NT2/D1 (cell line): ENCODE results near the gene DIS3L2.
"Not testable (repeated sequence)": the region's sequence is repeated elsewhere in the genome, so short reads cannot be mapped to it uniquely, and the experiment has no call there.

Experiments used
- YY1 ChIP-seq: IDR thresholded peaks from 2 replicates; pipeline ENCODE4 v1.6.1; 2011; ENCODE audit not compliant: insufficient read length, insufficient read depth
- ZNF274 ChIP-seq: IDR thresholded peaks from 2 replicates; pipeline ENCODE4 v1.6.1; 2011; ENCODE audit warnings: mild to moderate bottlenecking, low read depth, low read length

GRCh38 chr2:232331061-232331460 lies 369.5 kb downstream of the DIS3L2 start:
- TF ChIP-seq ZNF274, YY1: not testable (repeated sequence)
